ENCODE measurements around the gene TRPM5.

DNA sequence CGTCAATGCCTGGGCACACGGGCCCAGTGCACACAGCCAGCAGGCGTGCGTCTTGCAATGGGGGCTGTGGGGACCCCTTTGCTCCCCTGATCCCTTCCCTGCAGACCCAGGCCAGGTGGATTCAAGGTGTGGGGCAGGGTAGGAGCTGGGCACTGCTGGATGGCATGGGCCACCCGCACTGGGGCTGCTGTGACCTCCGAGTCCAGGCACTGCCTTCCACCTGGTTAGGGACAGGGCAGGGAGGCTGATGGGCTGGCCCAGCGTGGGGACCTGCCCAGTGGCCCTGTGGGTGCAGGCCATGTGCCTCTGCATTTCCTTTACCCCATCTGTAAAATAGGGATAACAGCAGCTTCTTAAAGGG is 23.4 kb upstream of the TRPM5 start:
- TF ChIP-seq CTCF (IDR thresholded peaks at IDR 0.05) (no peak), EZH2 (IDR thresholded peaks at IDR 0.05; ENCODE audit: borderline replicate concordance, insufficient read depth, low read depth, low read length, poor library complexity, severe bottlenecking) (no peak)
